Small intestine (tissue), 7 donors: ENCODE data around the gene PSMD1. TPM values are rescaled to one million over a fixed set of nuclear protein-coding genes. Genes with fewer than 3 reads are reported as not detected.
"Not testable (repeated sequence)": the region's sequence is repeated elsewhere in the genome, so short reads cannot be mapped to it uniquely, and the experiment has no call there.

Experiments used
- DNase-seq, 2 donors: peaks; one replicate each; pipeline versions ENCODE4 v3.0.0 to v3.0.0-alpha.2; 2013
- FAIRE-seq: peaks from 2 replicates; lab custom pipeline; 2012; peaks lifted over from hg19 to GRCh38; lab: Jason Lieb, UNC
- H3K27ac ChIP-seq, 3 donors: one replicate each; pipeline ENCODE4 v1.5.1; 2013; ENCODE audit warnings: low read length in 2 of 3, mild to moderate bottlenecking in 2 of 3, control low read depth in 1 of 3, inconsistent platforms in 1 of 3, low read depth in 1 of 3, moderate library complexity in 1 of 3
- H3K27me3 ChIP-seq, 3 donors: one replicate each; pipeline ENCODE4 v1.6.1; 2013; ENCODE audit warnings: low read length in 3 of 3, inconsistent platforms in 1 of 3; ENCODE audit not compliant: control insufficient read depth in 3 of 3, insufficient read depth in 3 of 3
- H3K36me3 ChIP-seq, 3 donors: one replicate each; pipeline ENCODE4 v1.6.1; 2013; ENCODE audit warnings: low read length in 3 of 3, inconsistent platforms in 1 of 3, low read depth in 1 of 3, mild to moderate bottlenecking in 1 of 3, moderate library complexity in 1 of 3; ENCODE audit not compliant: control insufficient read depth in 3 of 3, insufficient read depth in 2 of 3
- H3K4me1 ChIP-seq, 3 donors: one replicate each; pipeline ENCODE4 v1.6.1; 2013; ENCODE audit warnings: low read length in 2 of 3, inconsistent platforms in 1 of 3, low read depth in 1 of 3, mild to moderate bottlenecking in 1 of 3, moderate library complexity in 1 of 3; ENCODE audit not compliant: control insufficient read depth in 3 of 3, insufficient read depth in 2 of 3
- H3K4me3 ChIP-seq, 3 donors: one replicate each; pipeline ENCODE4 v1.5.1; 2013; ENCODE audit warnings: low read length in 3 of 3, control low read depth in 1 of 3, inconsistent platforms in 1 of 3, low read depth in 1 of 3, mild to moderate bottlenecking in 1 of 3, moderate library complexity in 1 of 3
- H3K9me3 ChIP-seq, 2 donors: one replicate each; pipeline ENCODE4 v1.6.1; 2013; ENCODE audit warnings: low read depth in 1 of 2, low read length in 1 of 2; ENCODE audit not compliant: control insufficient read depth in 2 of 2, insufficient read depth in 1 of 2
- WGBS, 3 donors: extraction: QIAGEN DNeasy Blood & Tissue Kit; methylation state at CpG; one replicate each; pipeline ENCODE4 v1.1.7; 2013; 5-methylcytosine and 5-hydroxymethylcytosine counted together
- polyA plus RNA-seq, 4 donors: library from polyadenylated mRNA; stranded (reverse) in 3 of 4; unstranded in 1 of 4; fragments of 200-250 nt in 3 of 4; fragments of 120-200 nt in 1 of 4; gene quantifications; one replicate each; pipeline versions ENCODE4 v1.2.1 to v1.2.3, GENCODE V29; 2013
- donor health status: healthy with polysubstance abuse.
- donor health status: control.
- donor health status: control.
- donor health status: Bipolar disorder and iron deficiency.
- donor health status: healthy.

Gene PSMD1
- polyA plus RNA-seq, 4 donors: 45.8 to 75.1 (median 59.5) TPM

- Histone ChIP-seq H3K27me3 (peaks cover 0 to 3% (median 2%) of the 10 kb centered on the region in 3 donors), H3K36me3 (no peaks in the 10 kb centered on the region)
These were observed 42.8 kb upstream of the PSMD1 start for GRCh38 chr2:231013820-231014219.

GRCh38 chr2:231015478-231015877 lies 41.2 kb upstream of the PSMD1 start:
- 76 to 83% (median 76%) methylated on average over 7 of the region's 7 CpGs for WGBS, 3 donors
- no peak overlapping the region for H3K27ac ChIP-seq
- H3K27me3 ChIP-seq: peaks cover 0 to 3% (median 0%) of the 10 kb centered on the region in 3 donors
- no peak for DNase-seq
- no peak for FAIRE-seq
- H3K9me3 ChIP-seq: no peaks in the 10 kb centered on the region
- no peaks in the 10 kb centered on the region for H3K4me1 ChIP-seq
- H3K36me3 ChIP-seq: no peaks in the 10 kb centered on the region
- H3K4me3 ChIP-seq: no peak overlapping the region

More at GRCh38 chr2:231013820-231014219, 42.8 kb upstream of the PSMD1 start:
- no peak for DNase-seq
- no peak for FAIRE-seq
- H3K27ac ChIP-seq: no peak overlapping the region
- H3K4me3 ChIP-seq: no peak overlapping the region
- 15 to 29% (median 18%) methylated on average over 3 of the region's 3 CpGs for WGBS, 3 donors
- no peaks in the 10 kb centered on the region for H3K9me3 ChIP-seq
- no peaks in the 10 kb centered on the region for H3K4me1 ChIP-seq

- no peak for DNase-seq
- 86 to 93% (median 88%) methylated on average over 3 of the region's 3 CpGs for WGBS, 3 donors
- no peaks in the 10 kb centered on the region for H3K9me3 ChIP-seq
- no peak overlapping the region for H3K27ac ChIP-seq
- no peak for FAIRE-seq
- H3K27me3 ChIP-seq: peaks cover 0 to 3% (median 0%) of the 10 kb centered on the region in 3 donors
- H3K4me1 ChIP-seq: no peaks in the 10 kb centered on the region
- no peaks in the 10 kb centered on the region for H3K36me3 ChIP-seq
- no peak overlapping the region for H3K4me3 ChIP-seq
These were observed 40.7 kb upstream of the PSMD1 start for GRCh38 chr2:231015926-231016325.

GRCh38 chr2:231016566-231017230 lies 40.0 kb upstream of the PSMD1 start:
- Histone ChIP-seq H3K36me3 (no peaks in the 10 kb centered on the region), H3K27ac (no peak overlapping the region), H3K4me3 (no peak overlapping the region), H3K4me1 (no peaks in the 10 kb centered on the region), H3K27me3 (peaks cover 0 to 3% (median 0%) of the 10 kb centered on the region in 3 donors), H3K9me3 (no peaks in the 10 kb centered on the region)
- DNase-seq (no peak), FAIRE-seq (no peak)
- WGBS, 3 donors: 31 to 77% (median 38%) methylated on average over 6 of the region's 6 CpGs

- no peaks in the 10 kb centered on the region for H3K9me3 ChIP-seq
- no peak overlapping the region for H3K4me3 ChIP-seq
- no peak overlapping the region for H3K27ac ChIP-seq
- peaks cover 0 to 3% (median 0%) of the 10 kb centered on the region in 3 donors for H3K27me3 ChIP-seq
- H3K36me3 ChIP-seq: no peaks in the 10 kb centered on the region
- FAIRE-seq: no peak
- 23 to 35% (median 28%) methylated on average over 4 of the region's 4 CpGs for WGBS, 3 donors
- no peaks in the 10 kb centered on the region for H3K4me1 ChIP-seq
- DNase-seq: no peak
These were observed 39.5 kb upstream of the PSMD1 start for GRCh38 chr2:231017231-231017598.

GRCh38 chr2:231018184-231018583 lies 38.5 kb upstream of the PSMD1 start:
- WGBS, 3 donors: 88 to 100% (median 91%) methylated on average over 3 of the region's 3 CpGs

GRCh38 chr2:231025059-231025458 lies 31.6 kb upstream of the PSMD1 start:
- WGBS, 3 donors: 93 to 98% (median 97%) methylated on average over 3 of the region's 3 CpGs
- not testable (repeated sequence) for H3K4me1 ChIP-seq, FAIRE-seq, H3K36me3 ChIP-seq, H3K4me3 ChIP-seq, H3K9me3 ChIP-seq, H3K27ac ChIP-seq, H3K27me3 ChIP-seq, DNase-seq

More at GRCh38 chr2:231018184-231018583, 38.5 kb upstream of the PSMD1 start:
- DNase-seq: no peak
- no peak overlapping the region for H3K4me3 ChIP-seq
- H3K9me3 ChIP-seq: no peaks in the 10 kb centered on the region
- no peak for FAIRE-seq
- no peaks in the 10 kb centered on the region for H3K4me1 ChIP-seq
- no peak overlapping the region for H3K27ac ChIP-seq
- H3K27me3 ChIP-seq: peaks cover 0 to 3% (median 0%) of the 10 kb centered on the region in 3 donors
- H3K36me3 ChIP-seq: no peaks in the 10 kb centered on the region

GRCh38 chr2:231028889-231029288 lies 27.8 kb upstream of the PSMD1 start:
- no peak for FAIRE-seq
- Histone ChIP-seq H3K27ac (no peak overlapping the region), H3K27me3 (no peaks in the 10 kb centered on the region), H3K9me3 (peaks cover 0 to 2% of the 10 kb centered on the region in 2 donors), H3K36me3 (no peaks in the 10 kb centered on the region), H3K4me1 (peaks cover 0 to 22% (median 0%) of the 10 kb centered on the region in 3 donors), H3K4me3 (no peak overlapping the region)
- DNase-seq: no peak

- no peak overlapping the region for H3K4me3 ChIP-seq
- FAIRE-seq: no peak
- peaks cover 0 to 2% of the 10 kb centered on the region in 2 donors for H3K9me3 ChIP-seq
- H3K27ac ChIP-seq: no peak overlapping the region
- H3K4me1 ChIP-seq: peaks cover 0 to 27% (median 0%) of the 10 kb centered on the region in 3 donors
- WGBS, 3 donors: 84 to 90% (median 89%) methylated on average over 9 of the region's 9 CpGs
- no peaks in the 10 kb centered on the region for H3K36me3 ChIP-seq
- no peaks in the 10 kb centered on the region for H3K27me3 ChIP-seq
- DNase-seq: no peak
These were observed 27.1 kb upstream of the PSMD1 start for GRCh38 chr2:231029563-231029962.
